H1 (cell line): ENCODE measurements around the gene KCTD16. TPM values are rescaled to one million over a fixed set of nuclear protein-coding genes. Genes with fewer than 3 reads are reported as not detected.

Experiments used
- CEBPB ChIP-seq: IDR thresholded peaks from 2 replicates; pipeline ENCODE4 v1.6.1; 2012; ENCODE audit warnings: low read depth, low read length
- CHD7 ChIP-seq: fragments of 300-600 bp; sonication (generic); IDR thresholded peaks from 2 replicates; pipeline ENCODE4 v1.7.1; 2012; ENCODE audit warnings: low read length, moderate library complexity, mild to moderate bottlenecking, inconsistent platforms; ENCODE audit not compliant: insufficient replicate concordance
- KDM1A ChIP-seq: fragments of 200-600, 300-600 bp; sonication (generic); IDR thresholded peaks from 2 replicates; pipeline ENCODE4 v1.7.1; 2016; ENCODE audit warnings: mild to moderate bottlenecking, low read length, borderline replicate concordance
- SRF ChIP-seq: IDR thresholded peaks from 2 replicates; pipeline ENCODE4 v1.6.1; 2011; ENCODE audit warnings: mild to moderate bottlenecking, low read depth, low read length, moderate library complexity
- TAF7 ChIP-seq: optimal IDR thresholded peaks from 2 replicates; pipeline ENCODE3; 2011; ENCODE audit warnings: low read depth, mild to moderate bottlenecking, inconsistent platforms, low read length, moderate library complexity, borderline replicate concordance
- YY1 ChIP-seq: IDR thresholded peaks from 2 replicates; pipeline ENCODE4 v1.6.1; 2011; ENCODE audit warnings: low read depth, mild to moderate bottlenecking, low read length
- polyA plus RNA-seq, 7 experiments: library from polyadenylated mRNA; depleted of rRNA in 3 of 7; stranded (reverse) in 5 of 7; unstranded in 2 of 7; fragments of >200 nt in 5 of 7; fragments of 200-250 nt in 2 of 7; gene quantifications; 1 replicate in 5 of 7; 2 replicates in 1 of 7; 4 replicates in 1 of 7; pipeline versions ENCODE4 v1.2.1 to v1.2.3, GENCODE V29; 2011 to 2013; ENCODE audit warnings: missing spikeins in 2 of 7, mixed read lengths in 2 of 7
- total RNA-seq: library from RNA; stranded (reverse); fragmentation: NEBNext Ultra II Directional; extraction: Animal tissue kit (Norgen Biotek cat#: 25700); gene quantifications from 2 replicates; pipeline ENCODE4 v1.2.1, GENCODE V29; 2021

KCTD16 gene
- total and polyA plus RNA-seq, 2 of the 8 experiments (the other 6 are each of a cell fraction or from before 2014, with no cell fraction given) = 0.03 to 0.24 TPM

- TF ChIP-seq CHD7 (no peak), TAF7 (no peak), YY1 (no peak), SRF (no peak), CEBPB (no peak), KDM1A (no peak)
These were observed 41.8 kb upstream of the KCTD16 start (continued) for GRCh38 chr5:144128844-144129243.
